22Rv1 (cell line): Measurements from ENCODE around the gene RSPH3.

ENCODE experiments used
- H3K27ac ChIP-seq: fragments of 450-650 bp; 2 replicates; pipeline ENCODE4 v1.5.1; 2017
- ZFX ChIP-seq: fragments of 450-650 bp; IDR thresholded peaks from 2 replicates; pipeline ENCODE4 v1.6.1; 2017; ENCODE audit warnings: antibody characterized with exemption, borderline replicate concordance
- TF ChIP-seq, protein P1 (sequence below): fragments of 450-650 bp; IDR thresholded peaks from 2 replicates; pipeline ENCODE4 v1.5.1; 2017; ENCODE audit warnings: mild to moderate bottlenecking

The RSPH3 gene

DNA sequence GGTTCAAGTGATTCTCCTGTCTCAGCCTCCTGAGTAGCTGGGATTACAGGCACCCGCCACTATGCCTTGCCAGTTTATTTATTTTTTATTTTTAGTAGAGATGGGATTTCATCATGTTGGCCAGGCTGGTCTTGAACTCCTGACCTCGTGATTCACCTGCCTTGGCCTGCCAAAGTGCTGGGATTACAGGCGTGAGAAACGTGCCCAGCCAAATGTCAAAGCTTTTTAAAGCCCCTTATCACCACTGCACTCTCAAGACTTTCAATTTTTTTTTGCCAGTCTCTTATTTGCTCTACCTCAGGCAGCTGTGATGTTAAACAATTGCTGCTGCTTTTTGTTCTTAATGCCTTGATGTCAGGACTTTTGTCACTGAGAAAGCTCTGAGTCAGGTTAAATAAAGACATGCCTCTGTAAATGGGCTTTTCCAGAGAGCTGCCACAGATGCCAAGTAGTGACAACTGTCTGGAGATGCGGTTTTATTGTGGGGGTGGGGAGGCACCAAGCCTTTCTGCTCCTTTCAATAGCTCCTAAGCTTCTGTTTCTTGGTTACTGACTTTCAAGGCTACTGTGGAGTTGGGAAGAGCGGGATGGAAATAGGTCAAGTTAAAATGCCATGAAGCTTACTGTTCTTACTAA is 29.2 kb downstream of the RSPH3 start:
- no peak for TF ChIP-seq ZFX
- TF ChIP-seq, protein P1, sequence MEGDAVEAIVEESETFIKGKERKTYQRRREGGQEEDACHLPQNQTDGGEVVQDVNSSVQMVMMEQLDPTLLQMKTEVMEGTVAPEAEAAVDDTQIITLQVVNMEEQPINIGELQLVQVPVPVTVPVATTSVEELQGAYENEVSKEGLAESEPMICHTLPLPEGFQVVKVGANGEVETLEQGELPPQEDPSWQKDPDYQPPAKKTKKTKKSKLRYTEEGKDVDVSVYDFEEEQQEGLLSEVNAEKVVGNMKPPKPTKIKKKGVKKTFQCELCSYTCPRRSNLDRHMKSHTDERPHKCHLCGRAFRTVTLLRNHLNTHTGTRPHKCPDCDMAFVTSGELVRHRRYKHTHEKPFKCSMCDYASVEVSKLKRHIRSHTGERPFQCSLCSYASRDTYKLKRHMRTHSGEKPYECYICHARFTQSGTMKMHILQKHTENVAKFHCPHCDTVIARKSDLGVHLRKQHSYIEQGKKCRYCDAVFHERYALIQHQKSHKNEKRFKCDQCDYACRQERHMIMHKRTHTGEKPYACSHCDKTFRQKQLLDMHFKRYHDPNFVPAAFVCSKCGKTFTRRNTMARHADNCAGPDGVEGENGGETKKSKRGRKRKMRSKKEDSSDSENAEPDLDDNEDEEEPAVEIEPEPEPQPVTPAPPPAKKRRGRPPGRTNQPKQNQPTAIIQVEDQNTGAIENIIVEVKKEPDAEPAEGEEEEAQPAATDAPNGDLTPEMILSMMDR: no peak

DNA sequence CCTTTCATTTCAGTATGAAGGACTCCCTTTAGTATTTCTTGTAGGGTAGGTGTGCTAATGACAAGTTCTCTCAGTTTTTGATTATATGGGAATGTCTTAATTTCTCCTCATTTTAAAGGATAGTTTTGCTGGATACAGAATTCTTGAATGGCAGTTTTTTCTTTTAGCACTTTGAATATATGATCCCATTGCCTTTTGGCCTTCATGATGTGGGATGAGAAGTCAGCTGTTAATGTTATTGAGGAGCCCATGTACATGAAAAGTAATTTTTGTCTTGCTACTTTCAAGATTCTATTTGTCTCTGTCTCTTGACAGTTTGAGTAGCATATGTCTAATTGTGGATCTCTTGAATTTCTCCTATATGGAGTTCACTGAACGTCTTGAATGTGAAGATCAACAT is 30.9 kb downstream of the RSPH3 start:
- TF ChIP-seq ZFX: no peak
- TF ChIP-seq, protein P1: no peak
- no peak overlapping the region for H3K27ac ChIP-seq

More for the DNA sequence above, 29.2 kb downstream of the RSPH3 start:
- no peak overlapping the region for H3K27ac ChIP-seq

DNA sequence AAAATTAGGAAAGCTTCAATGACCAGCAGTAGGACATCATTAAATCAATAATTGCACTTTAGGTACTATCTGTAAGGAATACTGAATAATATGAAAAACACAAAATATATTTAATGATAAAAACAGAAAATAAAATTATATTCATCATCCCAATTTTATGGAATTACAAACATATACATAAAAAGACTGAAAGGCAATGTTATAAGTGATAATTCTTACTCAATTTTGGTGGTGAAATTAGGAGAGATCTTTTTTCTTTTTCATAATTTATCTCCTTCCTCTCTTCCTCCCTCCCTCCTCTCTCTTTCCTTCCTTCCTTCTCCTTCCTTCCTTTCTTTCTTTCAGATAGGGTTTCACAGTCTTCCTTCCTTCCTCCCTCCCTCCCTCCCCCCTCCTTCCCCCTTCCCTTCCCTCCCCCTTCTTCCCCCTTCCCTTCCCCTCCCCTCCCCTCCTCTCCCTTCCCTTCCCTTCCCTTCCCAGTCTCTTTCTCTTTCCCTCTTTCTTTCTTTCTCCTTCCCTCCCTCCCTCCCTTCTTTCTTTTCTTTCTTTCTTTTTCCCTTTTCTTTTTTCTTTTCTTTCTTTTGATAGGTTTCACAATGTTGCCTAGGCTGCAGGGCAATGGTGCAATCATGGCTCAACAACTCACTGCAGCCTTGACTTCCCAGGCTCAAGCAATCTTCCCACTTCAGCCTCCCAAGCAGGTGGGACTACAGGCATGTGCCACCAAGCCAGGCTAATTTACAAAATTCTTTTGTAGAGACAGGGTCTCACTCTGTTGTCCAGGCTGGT is 36.8 kb downstream of the RSPH3 start:
- no peak overlapping the region for H3K27ac ChIP-seq
- no peak for TF ChIP-seq ZFX
- TF ChIP-seq, protein P1: no peak

DNA sequence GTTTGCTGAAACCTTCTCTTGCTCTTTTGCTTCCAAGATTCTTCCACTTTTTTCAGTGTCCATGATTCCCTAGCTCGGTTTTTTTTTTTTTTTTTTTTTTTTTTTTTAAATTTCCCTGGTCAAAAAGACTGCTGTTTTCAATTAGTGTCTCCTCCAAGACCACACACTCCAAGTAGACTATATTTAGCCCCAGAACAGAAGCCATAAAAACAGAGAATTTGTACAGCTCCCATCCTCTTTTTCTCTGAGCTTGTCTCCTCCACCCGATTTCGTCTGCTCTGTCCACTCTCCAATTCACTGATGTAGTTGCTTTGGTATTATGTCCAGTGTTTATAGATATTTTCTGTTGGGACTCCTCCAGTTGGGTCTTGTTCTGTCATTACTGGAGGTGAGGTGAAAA is 37.6 kb downstream of the RSPH3 start:
- no peak overlapping the region for H3K27ac ChIP-seq
- TF ChIP-seq, protein P1: no peak
- no peak for TF ChIP-seq ZFX

DNA sequence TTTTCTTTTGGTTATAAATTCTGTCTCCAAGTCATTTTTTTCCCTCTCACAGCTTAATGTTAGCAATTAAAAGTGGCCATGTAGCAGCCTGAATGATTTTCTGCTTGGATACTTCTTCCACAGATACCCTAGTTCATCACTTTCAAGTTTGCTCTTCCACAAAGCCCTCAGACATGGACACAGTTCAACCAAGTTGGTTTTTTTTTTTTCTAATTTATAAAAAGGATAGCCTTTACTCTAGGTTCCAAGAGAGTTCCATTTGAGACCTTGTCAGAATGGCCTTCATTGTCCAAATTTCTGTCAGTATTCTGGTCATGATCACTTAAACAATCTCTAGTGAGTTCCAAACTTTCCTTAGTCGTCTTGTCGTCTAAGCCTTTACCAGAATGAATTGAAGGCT is 40.0 kb downstream of the RSPH3 start:
- no peak for TF ChIP-seq ZFX
- TF ChIP-seq, protein P1: no peak
- H3K27ac ChIP-seq: no peak overlapping the region

DNA sequence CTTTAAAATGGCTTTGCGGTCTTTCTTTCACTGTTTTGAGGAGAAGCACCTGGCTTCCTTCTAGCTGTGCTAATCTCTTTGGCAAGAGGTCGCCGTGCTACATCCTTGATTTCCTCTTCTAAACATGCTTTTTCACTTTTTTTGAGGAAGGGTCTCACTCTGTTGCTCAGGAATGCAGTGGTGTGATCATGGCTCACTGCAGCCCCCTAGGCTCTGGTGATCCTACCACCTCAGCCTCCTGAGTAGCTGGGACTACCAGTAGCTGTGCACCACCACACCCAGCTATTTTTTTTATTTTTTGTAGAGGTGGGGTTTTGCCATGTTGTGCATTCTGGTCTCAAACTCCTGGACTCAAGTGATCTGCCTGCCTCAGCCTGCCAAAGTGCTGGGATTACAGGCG is 40.5 kb downstream of the RSPH3 start:
- no peak for TF ChIP-seq ZFX
- TF ChIP-seq, protein P1: no peak
- no peak overlapping the region for H3K27ac ChIP-seq
